Measurements from ENCODE around the gene AHNAK2.
"Not testable (repeated sequence)": the region's sequence is repeated elsewhere in the genome, so short reads cannot be mapped to it uniquely, and the experiment has no call there.

Gene AHNAK2

DNA sequence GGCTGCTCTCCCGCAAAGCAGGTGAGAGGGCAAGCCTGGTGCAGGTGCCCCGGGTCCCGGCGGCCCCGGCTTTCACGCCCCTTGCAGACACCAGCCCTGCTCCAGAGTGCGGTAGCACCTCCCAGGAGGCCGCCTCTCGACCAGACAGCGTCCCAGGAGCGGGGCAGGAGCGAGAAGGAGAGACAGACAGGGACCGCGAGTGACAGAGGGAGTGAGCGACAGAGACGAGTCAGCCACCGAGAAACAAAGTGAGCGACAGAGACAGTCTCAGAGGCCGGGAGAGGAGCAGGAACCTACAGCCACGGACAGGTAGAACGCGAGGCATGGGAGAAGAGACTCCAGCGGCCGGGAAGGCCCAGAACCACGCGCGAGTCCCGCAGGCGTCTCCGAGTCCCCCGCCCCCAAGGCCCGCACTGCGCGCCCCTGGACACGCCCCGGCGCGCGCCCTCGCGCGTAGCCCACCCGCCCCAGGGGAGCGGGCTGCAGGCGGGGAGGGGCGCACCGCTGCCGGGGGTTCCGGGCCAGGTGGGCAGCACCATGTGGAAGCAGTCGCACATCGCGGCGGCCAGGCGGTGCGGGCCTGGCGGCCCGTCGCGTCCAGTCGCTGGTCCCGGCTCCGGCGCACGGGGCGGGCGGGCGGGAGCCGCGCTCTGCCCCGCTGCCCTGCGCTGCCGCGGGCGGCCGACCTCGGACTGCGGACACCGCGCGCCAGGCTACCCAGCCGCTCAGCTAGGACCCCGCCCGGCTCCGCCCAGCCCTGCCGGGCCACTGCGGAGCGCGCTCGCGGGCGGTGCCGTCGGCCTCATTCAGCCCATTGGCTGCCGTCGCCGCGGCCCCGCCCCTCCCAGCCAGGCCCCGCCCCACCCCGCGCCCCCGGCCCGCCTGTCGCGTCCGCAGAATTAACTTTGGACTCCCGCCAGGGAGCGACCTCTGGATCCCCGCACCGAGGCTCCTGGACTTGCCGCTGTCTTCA is at the start of gene AHNAK2:
AHNAK2 (minus strand) TSS at position 694 of the 973 bp plus-strand sequence; CDS start at position 557, 137 bp downstream.
- Histone ChIP-seq H3K4me1 (ENCODE audit: control insufficient read depth, insufficient read depth, low read length) (peaks cover 53% of the 10 kb centered on the region), H3K4me3 (ENCODE audit: low read length) (peak within 1 kb of the TSS; percentile 17), H3K9ac (ENCODE audit: low read length) (peak within 1 kb of the TSS; percentile 47), H3K9me3 (ENCODE audit: control insufficient read depth, low read length) (no peaks in the 10 kb centered on the region), H3K27me3 (ENCODE audit: control insufficient read depth, insufficient read depth, low read length) (peaks cover 39% of the 10 kb centered on the region), H3K36me3 (ENCODE audit: control insufficient read depth, insufficient read depth, low read length) (no peaks in the 10 kb centered on the region)

DNA sequence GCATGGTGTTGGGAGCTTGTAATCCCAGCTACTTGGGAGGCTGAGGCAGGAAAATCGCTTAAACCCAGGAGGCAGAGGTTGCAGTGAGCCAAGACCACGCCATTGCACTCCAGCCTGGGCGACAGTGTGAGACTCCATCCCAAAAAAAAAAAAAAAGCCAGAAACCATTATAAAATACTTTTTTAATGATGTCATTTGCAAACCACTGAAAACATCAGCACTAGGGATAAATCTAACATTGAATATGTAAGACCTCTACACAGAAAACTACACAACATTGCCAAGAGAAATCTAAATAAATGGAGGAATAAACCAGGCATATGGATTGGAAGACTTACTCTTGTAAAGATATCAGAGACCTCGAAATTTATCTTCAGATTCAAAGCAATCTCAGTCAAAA is 49.5 kb upstream of the AHNAK2 start:
- H3K27me3 ChIP-seq (ENCODE audit: control insufficient read depth, insufficient read depth, low read length); H3K4me3 ChIP-seq (ENCODE audit: low read length); H3K4me1 ChIP-seq (ENCODE audit: control insufficient read depth, insufficient read depth, low read length); H3K9me3 ChIP-seq (ENCODE audit: control insufficient read depth, low read length); H3K36me3 ChIP-seq (ENCODE audit: control insufficient read depth, insufficient read depth, low read length); H3K9ac ChIP-seq (ENCODE audit: low read length): not testable (repeated sequence)

DNA sequence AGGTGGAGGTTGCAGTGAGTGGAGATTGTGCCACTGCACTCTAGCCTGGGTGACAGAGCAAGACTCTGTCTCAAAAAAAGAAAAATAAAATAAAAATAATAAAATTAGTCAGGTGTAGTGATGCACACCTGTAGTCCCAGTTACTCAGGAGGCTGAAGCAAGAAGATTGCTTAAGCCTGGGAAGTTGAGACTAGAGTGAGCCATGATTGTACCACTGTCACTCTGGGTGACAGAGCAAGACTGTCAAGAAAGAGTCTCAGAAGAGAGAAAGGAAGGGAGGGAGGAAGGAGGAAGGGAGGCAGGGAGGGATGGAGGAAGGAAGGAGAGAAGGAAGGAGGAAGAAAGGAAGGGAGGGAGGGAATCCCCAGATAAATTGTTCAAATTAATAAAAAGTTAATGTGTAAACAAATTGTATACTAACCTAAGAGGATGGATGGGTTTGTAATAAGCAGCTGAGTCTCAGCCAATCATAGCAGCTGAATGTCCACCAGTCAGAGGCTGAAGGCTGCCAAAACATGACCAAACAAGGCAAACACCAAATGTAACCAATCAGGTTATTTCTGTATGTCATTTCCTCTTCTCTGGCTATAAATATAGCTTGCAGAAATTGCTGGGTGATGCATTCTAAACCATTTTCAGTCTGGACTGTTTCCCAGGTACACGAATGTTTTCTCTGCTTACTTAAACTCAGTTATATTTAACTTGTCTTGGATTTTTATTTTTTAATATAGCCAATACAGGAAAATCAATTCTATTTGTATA is 48.8 kb upstream of the AHNAK2 start:
- H3K9ac ChIP-seq (ENCODE audit: low read length) = no peak overlapping the region
- peaks cover 3% of the 10 kb centered on the region for H3K27me3 ChIP-seq (ENCODE audit: control insufficient read depth, insufficient read depth, low read length)
- H3K4me3 ChIP-seq (ENCODE audit: low read length) = no peak overlapping the region
- no peaks in the 10 kb centered on the region for H3K36me3 ChIP-seq (ENCODE audit: control insufficient read depth, insufficient read depth, low read length)
- no peaks in the 10 kb centered on the region for H3K9me3 ChIP-seq (ENCODE audit: control insufficient read depth, low read length)
- peaks cover 3% of the 10 kb centered on the region for H3K4me1 ChIP-seq (ENCODE audit: control insufficient read depth, insufficient read depth, low read length)

DNA sequence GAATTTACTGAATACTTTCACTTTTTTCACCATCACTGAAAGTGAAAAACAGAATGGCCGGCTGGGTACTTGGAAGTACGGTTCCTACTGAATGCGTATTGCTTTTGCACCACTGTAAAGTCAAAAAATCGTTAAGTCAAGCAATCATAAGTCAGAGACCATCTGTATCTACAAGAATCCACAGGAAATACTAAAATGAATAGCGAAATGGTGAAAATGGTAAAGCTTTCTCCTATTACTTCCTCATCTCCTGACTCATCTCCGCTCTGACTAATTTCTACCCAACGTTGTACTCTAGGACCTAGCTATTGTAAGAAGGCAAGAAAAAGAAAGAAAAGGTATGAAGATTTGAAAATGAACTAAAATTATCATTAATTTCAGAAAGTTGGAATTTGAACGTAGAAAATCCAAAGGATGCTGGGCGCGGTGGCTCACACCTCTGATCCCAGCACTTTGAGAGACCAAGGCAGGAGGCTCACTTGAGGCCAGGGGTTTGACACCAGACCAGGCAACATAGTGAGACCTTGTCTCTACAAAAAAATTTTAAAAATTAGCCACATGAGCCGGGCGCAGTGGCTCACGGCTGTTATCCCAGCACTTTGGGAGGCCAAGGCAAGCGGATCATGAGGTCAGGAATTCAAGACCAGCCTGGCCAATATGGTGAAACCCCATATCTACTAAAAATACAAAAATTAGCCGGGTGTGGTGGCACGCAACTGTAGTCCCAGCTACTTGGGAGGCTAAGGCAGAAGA is 48.0 kb upstream of the AHNAK2 start:
- Histone ChIP-seq H3K4me3 (ENCODE audit: low read length) (no peak overlapping the region), H3K36me3 (ENCODE audit: control insufficient read depth, insufficient read depth, low read length) (no peaks in the 10 kb centered on the region), H3K27me3 (ENCODE audit: control insufficient read depth, insufficient read depth, low read length) (peaks cover 3% of the 10 kb centered on the region), H3K9me3 (ENCODE audit: control insufficient read depth, low read length) (no peaks in the 10 kb centered on the region), H3K4me1 (ENCODE audit: control insufficient read depth, insufficient read depth, low read length) (peaks cover 9% of the 10 kb centered on the region), H3K9ac (ENCODE audit: low read length) (no peak overlapping the region)

DNA sequence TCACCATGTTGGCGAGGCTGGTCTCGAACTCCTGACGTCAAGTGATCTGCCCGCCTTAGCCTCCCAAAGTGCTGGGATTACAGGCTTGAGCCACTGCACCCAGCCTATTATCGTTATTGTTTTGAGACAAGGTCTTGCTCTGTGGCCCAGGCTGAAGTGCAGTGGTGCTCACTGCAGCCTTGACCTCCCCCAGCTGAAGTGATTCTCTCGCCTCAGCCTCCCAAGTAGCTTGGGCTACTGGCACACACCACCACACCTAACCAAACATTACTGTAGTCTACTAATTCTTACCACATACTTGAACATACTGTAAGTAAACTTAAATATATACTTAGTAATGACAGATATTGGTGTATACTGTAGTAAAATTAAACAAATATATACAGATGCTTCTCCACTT is 47.3 kb upstream of the AHNAK2 start:
- peaks cover 9% of the 10 kb centered on the region for H3K4me1 ChIP-seq (ENCODE audit: control insufficient read depth, insufficient read depth, low read length)
- no peaks in the 10 kb centered on the region for H3K36me3 ChIP-seq (ENCODE audit: control insufficient read depth, insufficient read depth, low read length)
- H3K9ac ChIP-seq (ENCODE audit: low read length) = no peak overlapping the region
- H3K27me3 ChIP-seq (ENCODE audit: control insufficient read depth, insufficient read depth, low read length) = no peaks in the 10 kb centered on the region
- no peak overlapping the region for H3K4me3 ChIP-seq (ENCODE audit: low read length)
- no peaks in the 10 kb centered on the region for H3K9me3 ChIP-seq (ENCODE audit: control insufficient read depth, low read length)

DNA sequence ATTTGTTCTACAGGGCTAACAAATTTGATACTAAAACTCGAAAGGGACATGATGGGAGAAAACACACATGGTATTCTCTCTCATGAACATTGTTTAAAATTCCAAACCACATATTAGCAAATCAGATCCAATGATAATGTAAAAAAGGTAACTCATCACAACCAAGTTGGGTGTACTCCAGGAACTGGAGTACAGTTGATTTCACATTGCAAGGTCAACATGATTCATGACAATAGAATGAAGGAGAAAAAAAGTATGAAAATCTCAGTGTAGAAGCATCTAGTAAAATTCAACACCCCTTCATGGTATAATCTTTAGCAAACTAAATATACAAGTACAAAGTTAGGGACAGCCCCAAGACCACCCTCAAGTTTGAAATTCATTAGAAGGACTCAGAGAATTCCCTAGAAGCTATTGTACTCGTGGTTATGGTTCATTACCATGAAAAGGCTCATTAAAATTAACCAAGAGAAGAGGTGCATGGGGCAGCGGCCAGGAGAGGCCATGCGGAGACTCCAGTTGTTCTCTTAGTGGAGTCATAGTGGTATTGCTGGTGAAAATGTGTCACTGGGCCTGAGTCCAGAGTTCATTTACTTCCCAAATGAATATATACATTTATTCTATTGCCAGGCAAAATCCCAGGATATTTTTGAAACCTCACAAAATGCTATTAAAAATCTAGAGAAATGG is 45.8 kb upstream of the AHNAK2 start:
- peaks cover 16% of the 10 kb centered on the region for H3K4me1 ChIP-seq (ENCODE audit: control insufficient read depth, insufficient read depth, low read length)
- H3K4me3 ChIP-seq (ENCODE audit: low read length) = no peak overlapping the region

DNA sequence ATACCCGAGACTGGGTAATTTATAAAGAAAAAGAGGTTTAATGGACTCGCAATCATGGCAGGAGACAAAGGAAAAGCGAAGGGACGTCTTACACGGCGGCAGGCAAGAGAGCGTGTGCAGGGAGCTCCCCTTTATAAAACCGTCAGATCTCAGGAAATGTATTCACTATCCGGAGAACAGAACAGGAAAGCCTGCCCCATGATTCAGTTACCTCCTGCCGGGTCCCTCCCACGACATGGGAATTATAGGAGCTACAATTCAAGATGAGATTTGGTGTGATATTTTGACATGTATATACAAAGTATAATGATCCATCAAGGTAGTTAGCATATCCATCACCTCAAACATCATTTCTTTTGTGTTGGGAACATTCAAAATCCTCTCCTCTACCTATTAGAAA is 45.0 kb upstream of the AHNAK2 start:
- H3K9me3 ChIP-seq (ENCODE audit: control insufficient read depth, low read length) = no peaks in the 10 kb centered on the region
- no peaks in the 10 kb centered on the region for H3K36me3 ChIP-seq (ENCODE audit: control insufficient read depth, insufficient read depth, low read length)
- H3K27me3 ChIP-seq (ENCODE audit: control insufficient read depth, insufficient read depth, low read length) = no peaks in the 10 kb centered on the region
- H3K4me3 ChIP-seq (ENCODE audit: low read length) = no peak overlapping the region
- H3K9ac ChIP-seq (ENCODE audit: low read length) = no peak overlapping the region
- peaks cover 16% of the 10 kb centered on the region for H3K4me1 ChIP-seq (ENCODE audit: control insufficient read depth, insufficient read depth, low read length)

More for the DNA sequence above, 45.8 kb upstream of the AHNAK2 start:
- no peak overlapping the region for H3K9ac ChIP-seq (ENCODE audit: low read length)
- no peaks in the 10 kb centered on the region for H3K9me3 ChIP-seq (ENCODE audit: control insufficient read depth, low read length)
- H3K36me3 ChIP-seq (ENCODE audit: control insufficient read depth, insufficient read depth, low read length) = no peaks in the 10 kb centered on the region
- H3K27me3 ChIP-seq (ENCODE audit: control insufficient read depth, insufficient read depth, low read length) = no peaks in the 10 kb centered on the region

DNA sequence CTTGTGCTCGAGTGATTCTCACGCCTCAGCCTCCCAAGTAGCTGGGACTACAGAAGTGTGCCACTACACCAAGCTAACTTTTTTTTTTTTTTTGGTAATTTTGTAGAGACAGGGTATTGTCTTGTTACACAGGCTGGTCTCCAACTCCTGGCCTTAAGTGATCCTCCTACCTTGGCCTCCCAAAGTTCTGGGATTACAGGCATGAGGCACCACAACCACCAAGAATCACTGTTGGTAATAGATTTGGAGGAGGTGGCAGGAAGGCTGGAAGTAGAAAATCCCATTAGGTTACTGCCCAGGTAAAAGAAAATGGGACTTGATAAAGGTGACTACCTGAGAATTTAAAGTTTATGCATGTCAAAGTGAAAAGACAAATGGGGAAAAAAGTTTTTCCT is 44.1 kb upstream of the AHNAK2 start:
- Histone ChIP-seq H3K27me3 (ENCODE audit: control insufficient read depth, insufficient read depth, low read length) (no peaks in the 10 kb centered on the region), H3K9ac (ENCODE audit: low read length) (no peak overlapping the region), H3K4me3 (ENCODE audit: low read length) (no peak overlapping the region), H3K9me3 (ENCODE audit: control insufficient read depth, low read length) (no peaks in the 10 kb centered on the region), H3K36me3 (ENCODE audit: control insufficient read depth, insufficient read depth, low read length) (no peaks in the 10 kb centered on the region), H3K4me1 (ENCODE audit: control insufficient read depth, insufficient read depth, low read length) (peaks cover 16% of the 10 kb centered on the region)

DNA sequence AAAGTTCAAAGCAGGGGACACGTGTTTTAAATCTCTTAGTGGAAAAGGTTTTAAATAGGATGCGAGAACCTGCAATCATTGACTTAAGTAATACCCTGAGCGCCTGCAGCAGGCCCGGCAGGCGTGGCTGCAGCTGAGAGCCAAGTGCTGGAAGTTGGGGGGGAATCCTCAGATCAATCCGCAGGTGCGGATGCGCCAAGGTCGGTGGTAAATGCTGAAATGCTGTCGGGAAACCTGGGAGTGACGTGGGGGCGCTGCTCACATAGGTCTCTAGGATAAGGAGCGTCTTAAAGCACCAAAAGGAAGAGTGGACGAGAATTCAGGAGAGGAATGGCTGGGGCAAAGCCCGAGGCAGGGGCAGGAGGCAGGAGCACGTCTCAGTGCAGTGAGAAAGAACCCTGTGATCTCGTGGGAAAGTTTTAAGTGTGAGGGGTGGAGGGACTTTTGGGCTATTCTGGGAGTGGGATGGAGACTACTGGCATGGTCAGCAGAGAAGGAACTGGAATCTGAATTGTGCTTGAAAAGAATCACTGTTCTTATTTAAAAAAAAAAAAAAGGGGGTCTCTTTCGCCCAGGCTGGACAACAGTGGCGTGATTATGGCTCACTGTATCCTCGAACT is 43.6 kb upstream of the AHNAK2 start:
- Histone ChIP-seq H3K36me3 (ENCODE audit: control insufficient read depth, insufficient read depth, low read length) (no peaks in the 10 kb centered on the region), H3K4me3 (ENCODE audit: low read length) (peak overlapping the region; percentile 57), H3K9me3 (ENCODE audit: control insufficient read depth, low read length) (no peaks in the 10 kb centered on the region), H3K27me3 (ENCODE audit: control insufficient read depth, insufficient read depth, low read length) (no peaks in the 10 kb centered on the region), H3K4me1 (ENCODE audit: control insufficient read depth, insufficient read depth, low read length) (peaks cover 16% of the 10 kb centered on the region), H3K9ac (ENCODE audit: low read length) (peak overlapping the region; percentile 68)

DNA sequence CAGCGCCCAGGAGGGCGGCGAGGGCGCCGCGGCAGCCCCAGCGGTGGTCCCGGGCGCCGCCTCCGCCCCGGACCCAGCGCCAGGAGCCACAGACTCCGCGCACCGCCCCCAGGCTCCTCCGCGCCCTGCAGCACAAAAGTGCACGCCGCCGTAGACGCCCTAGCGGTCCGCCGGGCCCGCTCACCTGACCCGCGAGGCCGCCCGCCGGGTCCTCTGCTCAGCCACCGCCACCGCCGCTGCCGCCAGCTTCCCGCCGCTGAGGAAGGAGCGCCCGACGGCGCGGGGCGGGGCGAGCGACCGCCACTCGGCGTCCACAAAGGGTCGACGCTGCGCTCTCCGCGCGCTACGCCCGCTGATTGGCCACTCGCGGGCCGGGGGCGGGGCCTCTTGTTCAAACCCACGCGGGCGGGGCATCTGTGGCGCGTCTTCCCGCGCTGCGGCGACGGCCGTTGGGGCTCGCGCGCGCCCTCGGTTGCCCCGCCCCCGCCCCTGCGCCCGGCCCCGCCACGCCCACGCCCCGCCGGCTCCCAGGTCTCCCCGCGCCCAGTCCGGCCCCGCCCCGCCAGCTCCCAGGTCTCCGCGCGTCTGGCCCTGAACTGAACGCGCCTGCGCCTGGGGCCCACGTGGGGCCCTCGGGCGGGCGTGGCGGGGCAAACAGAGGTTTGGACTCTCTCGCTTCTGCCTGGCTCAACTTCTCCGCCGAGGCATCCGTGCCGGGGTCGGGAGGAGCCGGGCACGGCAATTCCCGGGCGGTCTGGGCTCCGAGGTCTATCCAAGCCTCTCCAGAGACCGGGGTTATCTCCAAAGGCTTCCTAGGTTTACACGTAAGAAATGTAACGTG is 42.9 kb upstream of the AHNAK2 start, which contains the start of gene CDCA4:
CDCA4 (minus strand) TSS at position 269 of the 841 bp plus-strand sequence. CDS start 9,154 bp downstream, outside the sequence.
- no peaks in the 10 kb centered on the region for H3K27me3 ChIP-seq (ENCODE audit: control insufficient read depth, insufficient read depth, low read length)
- peaks cover 16% of the 10 kb centered on the region for H3K4me1 ChIP-seq (ENCODE audit: control insufficient read depth, insufficient read depth, low read length)
- peak within 1 kb of the TSS; percentile 68 for H3K9ac ChIP-seq (ENCODE audit: low read length)
- no peaks in the 10 kb centered on the region for H3K36me3 ChIP-seq (ENCODE audit: control insufficient read depth, insufficient read depth, low read length)
- H3K4me3 ChIP-seq (ENCODE audit: low read length) = peak within 1 kb of the TSS; percentile 57
- no peaks in the 10 kb centered on the region for H3K9me3 ChIP-seq (ENCODE audit: control insufficient read depth, low read length)
